ENCODE results near the gene GIGYF2. TPM values are rescaled to one million over a fixed set of nuclear protein-coding genes. Genes with fewer than 3 reads are reported as not detected.
"Not testable (repeated sequence)": the region's sequence is repeated elsewhere in the genome, so short reads cannot be mapped to it uniquely, and the experiment has no call there.

The GIGYF2 gene
- 62.5 and 71.8 TPM in 2 replicates for total RNA-seq

- intact Hi-C loops (cut with micrococcal nuclease): loop anchor here (1.0 to 10.0 kb wide), 6 partner anchors 85 to 1158 kb away; partner anchors contain the start of genes ATG16L1, EIF4E2, HJURP and INPP5D
Observed at GRCh38 chr2:232697059-232697806, at the start of gene GIGYF2. Gene GIGYF2, plus strand, starts transcription at chr2:232697331. Its CDS starts 37,867 bp downstream, at chr2:232735198.

GRCh38 chr2:232649033-232649432 lies 48.1 kb upstream of the GIGYF2 start:
- intact Hi-C loops (cut with micrococcal nuclease): no loop called here

- intact Hi-C loops (cut with micrococcal nuclease): no loop called here
Observed at GRCh38 chr2:232652505-232652851, 44.7 kb upstream of the GIGYF2 start.

- intact Hi-C loops (cut with micrococcal nuclease): no loop called here
Observed at GRCh38 chr2:232653441-232653840, 43.7 kb upstream of the GIGYF2 start.

- intact Hi-C loops (cut with micrococcal nuclease): no loop called here
Observed at GRCh38 chr2:232655392-232655791, 41.7 kb upstream of the GIGYF2 start.

GRCh38 chr2:232658217-232658785 lies 38.8 kb upstream of the GIGYF2 start:
- intact Hi-C loops (cut with micrococcal nuclease): no loop called here

- intact Hi-C loops (cut with micrococcal nuclease): no loop called here
Observed at GRCh38 chr2:232659359-232659758, 37.8 kb upstream of the GIGYF2 start.

- intact Hi-C loops (cut with micrococcal nuclease): no loop called here
Observed at GRCh38 chr2:232662486-232663260, 34.5 kb upstream of the GIGYF2 start.

- intact Hi-C loops (cut with micrococcal nuclease): no loop called here
Observed at GRCh38 chr2:232666051-232666805, 30.9 kb upstream of the GIGYF2 start.

GRCh38 chr2:232667989-232668583 lies 29.0 kb upstream of the GIGYF2 start:
- intact Hi-C loops (cut with micrococcal nuclease): no loop called here

- intact Hi-C loops (cut with micrococcal nuclease): no loop called here
Observed at GRCh38 chr2:232668805-232669444, 28.2 kb upstream of the GIGYF2 start.

- intact Hi-C loops (cut with micrococcal nuclease): no loop called here
Observed at GRCh38 chr2:232672588-232672987, 24.5 kb upstream of the GIGYF2 start.

- intact Hi-C loops (cut with micrococcal nuclease): no loop called here
Observed at GRCh38 chr2:232674491-232674890, 22.6 kb upstream of the GIGYF2 start.

GRCh38 chr2:232675381-232675780 lies 21.8 kb upstream of the GIGYF2 start:
- intact Hi-C loops (cut with micrococcal nuclease): no loop called here

- intact Hi-C loops (cut with micrococcal nuclease): no loop called here
Observed at GRCh38 chr2:232680006-232680405, 17.1 kb upstream of the GIGYF2 start.

GRCh38 chr2:232681527-232681926 lies 15.6 kb upstream of the GIGYF2 start:
- intact Hi-C loops (cut with micrococcal nuclease): no loop called here

- intact Hi-C loops (cut with micrococcal nuclease): no loop called here
Observed at GRCh38 chr2:232683368-232683767, 13.8 kb upstream of the GIGYF2 start.

GRCh38 chr2:232685391-232685790 lies 11.7 kb upstream of the GIGYF2 start:
- intact Hi-C loops (cut with micrococcal nuclease): not testable (repeated sequence)

GRCh38 chr2:232687382-232688160 lies 9.6 kb upstream of the GIGYF2 start:
- intact Hi-C loops (cut with micrococcal nuclease): no loop called here

- intact Hi-C loops (cut with micrococcal nuclease): no loop called here
Observed at GRCh38 chr2:232688201-232688600, 8.9 kb upstream of the GIGYF2 start.
